GM18508 (cell line): ENCODE data around the gene GORASP1.

Experiments
- ATAC-seq: cut with Tn5 transposase; IDR thresholded peaks from one replicate; pipeline ENCODE4 v1.9.1; 2021; ENCODE audit warnings: moderate number of reproducible peaks; ENCODE audit not compliant: insufficient read depth, unreplicated experiment

GORASP1 gene

DNA sequence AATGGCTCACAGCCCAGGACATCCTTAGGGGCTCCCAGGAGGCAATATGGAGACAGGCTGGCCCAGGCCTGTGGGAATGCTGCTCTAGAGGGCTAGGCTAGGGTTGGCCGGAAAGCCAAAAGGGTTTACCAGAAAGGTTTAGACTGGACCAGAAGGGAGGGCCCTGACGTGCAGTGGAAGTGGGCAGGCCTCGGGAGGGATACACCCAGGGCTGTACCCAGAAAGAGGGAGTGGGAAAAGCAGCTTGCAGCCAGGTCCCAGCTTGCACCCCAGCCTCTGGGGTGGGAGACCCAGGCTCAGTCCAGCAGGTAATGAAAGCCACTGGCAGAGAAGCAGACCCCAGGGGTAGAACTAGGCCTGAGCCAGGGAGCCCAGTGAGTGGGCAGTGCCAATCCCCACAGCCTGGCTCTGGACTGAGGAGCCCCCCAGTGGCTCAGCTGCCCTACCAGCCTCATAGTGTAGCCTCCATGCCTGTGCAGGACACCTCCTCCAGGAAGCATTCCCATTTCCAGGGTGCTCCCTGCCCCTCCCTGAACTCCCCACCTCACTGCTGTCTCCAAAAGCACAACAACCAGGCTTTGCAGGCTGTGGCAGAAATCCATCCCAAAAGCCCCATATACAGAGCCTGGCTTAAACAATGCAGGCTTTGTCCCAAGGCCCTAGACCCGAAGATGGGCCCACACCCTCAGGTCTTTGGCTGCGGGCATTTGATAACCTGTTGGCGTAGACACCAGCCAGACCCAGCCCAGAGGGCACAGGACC is 3.5 kb downstream of the GORASP1 start:
- ATAC-seq: no peak

DNA sequence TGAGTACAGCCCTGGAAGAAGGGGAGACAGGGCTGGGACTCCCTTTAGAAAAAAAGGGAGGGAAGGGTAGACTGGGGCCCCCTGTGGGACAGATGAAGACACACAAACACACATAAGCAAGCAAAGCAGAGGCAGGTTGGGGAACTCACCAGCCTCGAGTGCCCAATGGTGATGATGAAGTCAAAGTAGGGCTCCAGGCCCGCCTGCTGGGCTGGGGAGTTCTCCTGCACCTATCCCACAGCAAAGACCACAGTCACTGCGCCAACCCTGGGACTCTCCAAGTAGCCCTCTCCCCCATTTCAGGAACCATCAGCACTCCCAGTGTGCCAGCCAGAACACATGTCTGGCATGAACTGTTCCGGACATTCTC is 4.1 kb downstream of the GORASP1 start:
- no peak for ATAC-seq

DNA sequence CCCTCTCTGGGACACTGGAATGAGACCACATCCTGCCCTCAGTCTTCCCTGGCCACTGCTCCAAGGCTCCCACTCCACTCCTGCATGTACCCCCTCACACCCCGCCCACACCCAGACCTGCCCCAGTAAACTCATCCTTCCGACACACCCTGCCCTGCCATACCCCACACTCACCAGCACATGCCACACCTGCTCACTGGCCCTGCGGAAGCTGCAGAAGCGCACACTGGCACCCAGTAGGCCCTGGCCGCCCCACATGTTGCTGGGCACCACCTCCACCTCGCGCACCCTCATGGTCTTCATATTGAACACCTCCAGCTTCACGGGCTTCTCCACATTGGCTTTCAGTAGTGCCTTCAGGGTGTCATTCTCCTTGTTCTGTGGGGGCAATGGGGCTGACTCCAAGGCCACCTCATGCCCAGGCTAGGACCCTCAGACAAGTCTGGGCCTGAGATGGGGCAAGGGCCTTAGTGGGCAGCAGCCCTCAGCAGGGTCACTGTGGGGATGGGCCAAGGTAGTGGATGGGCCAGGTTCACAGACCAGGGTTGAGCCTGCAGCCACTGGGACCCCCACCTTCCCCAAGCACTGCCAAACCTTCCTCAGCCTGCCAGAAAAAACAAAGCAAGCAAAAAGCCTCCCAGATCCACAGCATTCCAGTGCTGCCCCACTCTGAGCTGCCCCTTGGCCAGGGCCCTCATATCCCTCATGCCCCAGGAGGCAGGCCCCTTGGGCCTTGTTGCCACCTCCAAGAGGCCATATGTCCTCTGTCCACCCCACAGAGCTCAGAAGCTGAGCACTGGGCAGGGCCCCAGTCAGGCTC is 4.7 kb downstream of the GORASP1 start:
- ATAC-seq: no peak

DNA sequence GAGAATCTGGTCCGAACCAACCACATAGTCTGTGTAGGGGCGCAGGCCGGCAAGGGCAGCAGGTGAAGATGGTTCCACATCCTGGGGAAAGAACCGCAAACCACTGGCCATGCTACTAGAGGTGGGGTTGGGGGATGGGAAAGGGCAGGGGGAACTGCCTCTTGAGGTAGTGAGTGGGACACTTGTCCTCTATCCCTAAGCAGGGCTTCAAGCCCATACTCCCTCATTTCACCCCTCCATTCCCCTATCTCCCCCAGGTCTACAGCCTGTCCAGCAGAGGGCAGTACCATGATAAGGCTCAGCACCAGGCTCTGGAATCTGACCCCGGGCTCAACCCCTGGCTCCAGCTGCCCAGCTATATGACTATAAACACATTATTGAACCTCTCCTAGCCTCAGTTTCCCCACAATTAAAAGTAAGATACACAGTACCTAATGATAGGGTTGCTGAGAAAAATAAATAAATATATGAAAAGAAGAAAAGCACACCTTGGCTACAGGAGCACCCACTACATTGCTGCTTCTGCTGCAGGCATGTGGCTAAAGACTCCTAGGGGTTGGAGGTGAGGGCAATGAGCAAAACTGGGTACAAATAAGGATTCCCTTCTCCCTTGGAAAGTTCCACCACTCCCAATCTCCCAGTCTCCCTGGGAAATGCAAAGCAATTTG is 6.3 kb downstream of the GORASP1 start:
- ATAC-seq: no peak

DNA sequence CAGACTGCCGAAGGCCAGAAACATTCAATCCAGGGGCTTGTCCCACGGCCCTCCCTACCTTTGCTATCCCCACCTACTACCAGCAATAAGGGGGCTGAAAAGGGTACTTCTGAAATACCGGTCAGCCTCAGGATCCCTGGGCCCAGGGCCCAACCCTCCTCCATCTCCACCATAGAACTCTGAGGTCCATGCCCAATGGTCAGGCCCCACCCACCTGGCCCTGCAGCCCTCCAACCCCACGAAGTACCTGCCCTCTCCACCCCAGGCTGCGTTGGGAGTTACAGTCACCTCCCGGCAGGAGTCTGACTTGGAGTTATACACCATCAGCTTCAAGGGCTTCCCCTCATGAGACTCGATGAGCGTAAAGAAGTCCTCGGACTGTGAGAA is 6.9 kb downstream of the GORASP1 start:
- no peak for ATAC-seq

DNA sequence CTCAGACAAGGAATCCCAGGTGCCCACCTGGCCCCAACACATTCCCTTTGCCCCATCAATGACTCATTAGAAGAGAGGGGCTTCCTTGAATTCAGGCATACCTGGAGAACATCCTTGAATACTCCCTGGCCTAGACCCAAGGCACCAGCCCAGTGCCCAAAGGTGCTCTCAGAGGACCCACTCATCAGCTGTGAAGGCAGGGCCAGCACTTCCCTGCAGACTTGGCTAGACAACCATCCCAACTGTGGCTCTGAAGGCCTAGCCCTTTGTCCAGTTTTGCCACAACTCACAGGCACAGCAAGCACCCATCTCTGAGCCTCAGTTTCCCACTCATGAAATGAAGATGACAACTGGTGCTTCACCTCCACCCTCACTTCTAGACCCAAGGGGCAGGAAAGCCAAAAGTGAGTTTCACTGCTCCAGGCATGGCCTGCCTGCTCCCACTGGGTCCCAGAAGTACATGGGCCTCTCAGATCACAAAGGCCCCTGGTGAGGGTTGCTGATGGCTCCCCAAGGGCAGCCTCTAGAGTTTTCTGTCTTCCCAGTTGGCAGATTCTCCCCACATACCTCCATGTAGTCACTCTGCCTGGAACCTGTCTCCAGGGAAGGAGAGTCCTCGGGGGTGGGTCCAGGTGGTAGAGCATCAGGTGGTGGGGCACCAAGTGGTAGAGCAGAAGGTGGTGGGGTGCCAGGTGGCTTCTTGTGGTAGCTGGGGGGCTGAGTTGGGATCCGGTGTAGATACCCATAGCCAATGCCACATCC is 7.5 kb downstream of the GORASP1 start:
- no peak for ATAC-seq

DNA sequence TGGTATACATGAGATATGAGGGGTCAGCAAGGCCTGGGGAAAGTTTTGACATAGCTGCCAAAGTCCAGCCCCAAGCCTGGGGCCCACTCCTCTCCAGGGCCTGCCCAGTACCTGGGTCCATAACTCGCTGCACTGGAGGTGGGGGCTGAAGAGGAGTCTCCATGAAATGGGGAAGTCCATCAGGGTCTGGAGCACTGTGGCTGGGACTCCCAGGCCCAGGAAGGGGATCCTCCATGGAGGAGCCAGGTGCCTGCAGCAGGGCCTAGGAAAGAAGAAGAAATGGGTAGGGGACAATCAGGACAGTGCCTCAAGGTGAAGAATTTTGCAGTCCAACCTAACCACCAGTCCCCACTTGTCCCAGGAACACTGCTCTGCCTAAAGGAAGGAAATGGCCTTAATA is 8.2 kb downstream of the GORASP1 start:
- no peak for ATAC-seq

DNA sequence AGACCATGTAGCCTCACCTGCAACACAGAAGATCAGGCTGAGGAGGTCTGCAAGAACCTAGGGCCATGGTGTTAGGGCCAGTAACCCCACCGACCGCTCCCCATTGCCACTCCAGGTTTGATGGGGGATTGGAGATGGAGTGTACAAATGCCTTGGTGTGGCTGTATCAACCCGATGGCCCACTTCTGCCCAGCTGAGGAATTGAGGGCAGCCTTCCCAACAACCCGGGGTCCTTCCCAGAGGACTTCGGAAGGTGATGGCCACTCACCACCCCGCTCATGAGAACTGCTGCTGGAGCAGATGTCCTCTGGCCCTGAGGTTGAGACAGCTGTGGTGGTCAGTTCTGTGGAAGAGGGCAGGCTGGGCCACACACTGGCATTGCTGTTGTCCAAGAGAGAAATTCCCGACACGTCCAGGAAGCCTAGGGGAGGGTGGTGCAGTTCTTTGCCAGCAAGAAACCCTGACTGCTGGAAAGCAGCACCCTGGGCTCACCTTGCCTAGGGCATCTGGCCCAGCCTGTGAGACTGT is 8.9 kb downstream of the GORASP1 start:
- no peak for ATAC-seq

DNA sequence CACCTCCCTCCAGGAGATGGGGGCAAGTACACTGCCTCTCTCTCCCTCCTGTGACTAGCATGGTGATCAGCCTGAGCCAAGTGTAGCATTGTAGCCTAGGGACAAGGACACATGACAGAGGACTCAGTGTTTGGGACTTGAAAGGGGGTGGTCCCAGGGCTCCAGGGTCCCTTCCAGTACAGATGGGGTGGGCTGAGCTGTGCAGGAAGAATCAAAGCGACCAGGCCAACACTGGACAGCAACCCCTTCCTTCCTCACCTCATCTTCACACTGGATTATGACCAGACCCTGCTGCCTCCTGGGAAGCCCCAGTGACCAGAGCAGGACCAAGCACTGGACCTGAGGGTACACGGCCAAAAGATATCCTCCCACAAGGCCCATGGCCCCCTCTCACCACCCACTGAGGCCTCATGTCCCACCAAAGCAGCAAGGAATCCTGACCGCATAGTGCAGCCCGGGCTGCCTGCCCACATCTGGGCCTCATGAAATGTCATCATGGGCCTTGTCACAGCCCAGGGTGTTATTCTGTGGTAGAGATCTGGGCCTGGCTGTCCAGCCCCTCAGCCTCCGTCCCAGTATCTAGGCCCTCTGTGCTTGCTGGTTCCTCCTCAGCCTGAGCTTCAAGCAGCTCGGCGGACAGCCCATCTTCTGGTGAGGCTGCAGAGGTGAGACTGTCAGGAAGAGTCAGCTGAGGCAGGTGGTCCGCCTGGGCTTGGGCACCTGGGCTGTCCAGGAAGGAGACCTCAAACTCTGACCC is 9.5 kb downstream of the GORASP1 start:
- ATAC-seq: no peak

DNA sequence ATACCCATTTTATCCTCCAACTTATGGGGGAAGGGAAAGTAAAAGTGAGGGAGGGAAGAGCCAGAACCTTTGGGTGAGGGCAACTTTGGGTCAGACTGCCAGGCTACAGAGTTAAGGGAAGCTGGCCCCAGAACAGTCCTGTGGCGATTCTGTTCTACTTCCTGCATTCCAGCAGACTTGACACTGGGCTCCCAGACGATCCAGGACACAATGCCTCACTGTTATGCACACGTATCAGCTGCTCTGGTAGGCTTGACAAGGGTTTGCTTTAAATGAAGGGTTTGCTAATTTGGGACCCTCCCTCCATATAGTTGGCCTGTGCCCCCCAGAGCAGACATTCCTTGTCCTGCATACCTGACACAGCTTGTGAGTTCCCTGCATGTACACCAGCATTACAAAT is 10.7 kb downstream of the GORASP1 start:
- ATAC-seq: no peak

DNA sequence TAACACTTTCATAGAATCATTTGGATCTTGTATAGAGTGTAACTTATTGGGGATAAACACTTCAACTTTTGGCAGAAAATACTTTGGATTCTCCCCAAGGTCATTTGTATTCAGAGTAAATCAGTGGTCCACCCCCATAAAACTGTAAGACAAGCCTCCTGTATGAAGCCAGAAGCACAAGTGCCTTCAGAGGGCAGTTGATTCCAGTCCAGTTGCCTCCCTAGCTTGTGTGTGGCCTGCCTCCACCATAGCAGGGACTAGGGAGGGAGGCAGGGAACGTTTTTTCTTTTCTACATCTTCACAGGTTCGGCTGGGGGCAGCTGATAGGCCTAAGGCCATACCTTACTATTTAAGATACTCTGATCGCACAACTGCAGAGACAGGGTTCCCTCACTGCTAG is 11.6 kb downstream of the GORASP1 start:
- no peak for ATAC-seq

DNA sequence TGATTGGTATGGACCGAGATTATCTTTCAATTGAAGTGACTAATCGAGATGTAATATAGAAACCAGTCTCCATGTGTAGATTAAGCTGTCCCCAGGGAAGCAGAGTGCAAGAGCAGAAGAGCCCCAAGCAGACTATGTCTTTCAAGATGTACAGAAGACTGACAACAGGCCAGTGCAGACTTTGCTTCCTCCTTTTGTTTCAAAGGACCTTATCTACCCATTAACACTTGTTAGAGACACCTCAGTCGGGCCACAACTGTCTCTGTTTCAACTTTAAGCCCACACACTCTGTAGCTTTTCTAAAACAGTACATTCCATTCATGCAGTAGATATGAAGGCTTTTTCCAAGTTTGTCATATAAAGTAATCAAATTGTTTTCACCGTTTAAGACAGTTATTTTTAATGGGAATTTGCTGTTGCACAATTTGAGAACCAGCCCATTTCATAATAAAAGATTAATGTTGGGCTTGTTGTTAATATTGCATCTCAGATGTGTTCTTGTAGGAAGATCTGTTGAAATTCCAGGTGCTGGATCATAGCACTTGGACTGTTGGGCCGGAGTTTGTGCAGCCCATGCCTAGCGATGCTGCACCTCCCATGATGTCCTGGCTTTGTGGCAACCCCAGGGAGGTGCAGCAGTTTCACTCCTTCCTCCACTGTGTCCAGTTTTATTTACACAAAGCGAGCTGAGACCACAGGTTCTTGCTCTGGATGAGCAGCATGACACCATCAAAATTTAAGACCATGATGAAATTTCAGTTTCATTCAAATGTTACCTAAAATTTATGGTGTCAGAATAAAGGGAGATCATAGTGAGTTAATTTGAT is 12.4 kb downstream of the GORASP1 start:
- no peak for ATAC-seq

DNA sequence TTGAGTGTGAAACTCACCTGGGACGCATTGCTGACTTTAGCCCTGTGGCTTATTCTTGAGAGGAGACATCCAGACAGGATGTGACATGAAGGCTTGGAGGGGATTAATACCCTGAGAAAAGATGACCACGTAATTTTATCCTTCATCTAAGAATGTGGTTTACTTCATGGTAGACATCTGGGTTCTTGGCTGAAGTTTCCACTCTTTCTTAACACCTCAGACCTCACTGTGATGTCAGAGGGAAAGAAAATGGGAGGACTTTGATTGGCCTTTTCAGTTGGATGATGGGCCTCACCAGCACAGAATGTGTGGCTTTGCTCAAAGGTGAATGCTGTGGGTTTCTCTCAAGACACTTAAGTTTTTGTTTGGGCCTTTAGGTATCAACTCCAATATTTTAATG is 16.5 kb downstream of the GORASP1 start:
- ATAC-seq: no peak

DNA sequence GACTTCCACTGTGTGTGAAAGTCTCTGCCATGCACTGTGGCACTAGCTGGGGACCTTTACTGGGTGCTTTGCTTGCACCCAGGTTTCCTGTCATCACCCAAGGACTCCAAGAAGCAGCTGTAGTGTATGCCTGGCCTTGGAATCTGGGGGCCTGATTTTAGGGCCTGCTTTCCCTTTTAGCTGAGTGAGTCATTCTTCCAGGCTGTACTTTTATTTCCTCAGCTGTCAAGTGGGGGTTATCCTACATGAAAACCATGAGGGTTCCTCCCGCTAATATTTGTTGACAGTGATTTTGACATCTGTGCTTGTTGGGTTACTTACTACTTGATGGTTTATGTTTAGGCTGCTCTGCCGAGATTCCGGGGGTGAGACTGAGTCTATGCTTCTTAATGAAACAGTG is 18.5 kb downstream of the GORASP1 start:
- ATAC-seq: no peak

DNA sequence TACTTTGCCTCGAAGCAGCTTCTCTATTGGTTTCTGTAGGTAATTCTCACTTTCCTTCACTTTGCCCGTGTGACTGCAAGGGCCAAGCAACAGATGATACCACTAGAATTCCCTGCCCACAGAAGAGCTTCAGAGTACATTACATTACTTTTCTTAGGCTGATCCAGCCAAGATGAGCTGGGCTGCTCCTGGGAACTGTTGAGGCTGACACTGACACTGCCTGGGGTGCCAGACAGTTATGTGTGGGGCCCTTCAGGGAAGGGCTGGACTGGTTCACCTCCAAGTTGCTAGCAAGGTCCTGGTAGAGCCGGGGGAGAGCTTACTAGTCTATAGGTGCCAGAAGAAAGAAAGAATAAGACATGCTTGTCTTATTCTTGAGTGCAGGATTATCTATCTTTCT is 19.0 kb downstream of the GORASP1 start:
- ATAC-seq: no peak

DNA sequence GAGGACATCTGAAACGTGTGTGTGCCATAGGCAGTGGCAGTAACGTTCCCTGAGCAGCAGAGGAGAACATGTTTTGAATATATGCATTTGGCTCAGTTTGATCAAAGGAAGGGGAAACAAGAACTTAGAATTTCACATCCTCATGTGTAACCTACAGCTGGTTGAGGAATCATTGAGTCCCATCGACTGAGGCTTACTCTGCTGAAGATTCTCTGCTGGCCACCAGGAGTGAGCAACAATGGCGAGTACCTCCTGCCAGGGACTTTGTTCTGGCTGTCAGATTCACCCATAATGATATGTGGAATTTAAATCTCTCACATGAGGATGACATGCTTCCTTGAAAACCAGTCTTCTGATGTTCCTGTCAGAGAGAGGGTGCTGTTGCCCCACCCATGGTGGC is 21.3 kb downstream of the GORASP1 start:
- no peak for ATAC-seq

DNA sequence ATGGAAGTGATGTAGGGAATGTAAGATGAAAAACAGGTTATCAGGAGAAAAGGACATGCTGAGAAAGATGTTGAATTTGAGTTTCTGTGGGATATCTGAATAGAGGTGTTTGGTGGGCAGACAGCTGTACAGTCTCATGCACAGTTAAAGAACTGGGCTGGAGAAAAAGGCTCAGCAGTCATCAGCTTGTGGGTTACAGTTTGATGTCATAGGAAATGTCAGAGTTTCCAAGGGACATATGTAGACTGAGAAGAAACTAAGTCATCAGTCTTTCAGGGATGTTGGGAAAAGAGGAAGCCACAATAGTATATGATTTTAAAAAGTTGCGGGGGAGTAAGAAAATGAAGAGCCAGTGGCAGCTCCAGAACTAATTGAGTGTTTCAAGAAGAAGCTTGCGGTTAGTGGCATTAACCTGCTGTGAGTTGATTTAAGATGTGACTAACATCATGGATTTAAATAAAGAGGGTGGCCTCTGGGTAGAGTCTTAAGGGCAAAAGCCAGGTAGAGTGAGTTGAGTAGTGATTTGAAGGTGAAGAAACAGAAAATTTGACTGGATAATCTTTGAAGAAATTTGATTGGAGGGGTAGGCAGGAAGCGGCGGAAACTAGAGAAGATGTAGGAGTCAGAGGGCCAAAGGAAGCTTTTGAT is 24.6 kb downstream of the GORASP1 start:
- ATAC-seq: no peak

DNA sequence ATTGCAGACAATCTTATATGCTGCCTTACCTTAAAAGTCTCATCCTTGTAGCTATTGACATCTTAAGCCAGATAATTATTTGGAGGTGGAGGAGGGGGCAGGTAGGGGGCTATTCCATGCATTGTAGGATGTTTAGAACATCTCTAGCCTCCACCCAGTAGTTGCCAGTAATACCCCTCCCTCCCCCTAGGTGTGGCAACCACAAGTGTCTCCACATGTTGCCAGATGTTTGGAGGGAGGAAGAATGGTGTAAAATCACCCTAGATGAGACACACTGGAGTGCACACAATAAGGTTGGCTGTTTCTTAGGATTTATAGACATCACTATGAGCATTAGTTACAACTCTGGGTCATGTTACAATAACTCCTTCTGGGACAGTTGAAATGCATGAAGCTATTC is 27.4 kb downstream of the GORASP1 start:
- ATAC-seq: no peak
